ENCODE data around the gene GTF3C5. TPM values are rescaled to one million over a fixed set of nuclear protein-coding genes. Genes with fewer than 3 reads are reported as not detected.
"Not testable (repeated sequence)": the region's sequence is repeated elsewhere in the genome, so short reads cannot be mapped to it uniquely, and the experiment has no call there.

Gene GTF3C5
- total RNA-seq, 1 donor: 76.2 TPM

DNA sequence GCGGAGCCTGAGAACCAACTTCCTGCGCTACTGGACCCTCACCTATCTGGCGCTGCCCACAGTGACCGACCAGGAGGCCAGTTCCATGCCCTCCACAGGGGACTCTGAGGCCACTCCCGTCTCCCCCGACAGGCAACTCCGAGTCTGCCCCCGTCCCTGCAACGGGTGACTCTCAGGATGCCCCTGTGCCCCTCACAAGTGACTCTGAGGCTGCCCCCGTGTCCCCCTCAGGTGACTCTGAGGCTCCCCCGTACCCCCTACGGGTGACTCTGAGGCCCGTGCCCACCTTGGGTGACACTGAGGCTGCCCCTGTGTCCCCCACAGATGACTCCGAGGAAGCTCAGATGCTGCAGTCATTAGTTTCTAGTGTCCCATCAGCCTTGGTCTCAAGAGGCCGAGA lies 56.1 kb downstream of the GTF3C5 start:
- DNase-seq (ENCODE audit: low read depth in 2 of 3, low spot score in 2 of 3): no peak

DNA sequence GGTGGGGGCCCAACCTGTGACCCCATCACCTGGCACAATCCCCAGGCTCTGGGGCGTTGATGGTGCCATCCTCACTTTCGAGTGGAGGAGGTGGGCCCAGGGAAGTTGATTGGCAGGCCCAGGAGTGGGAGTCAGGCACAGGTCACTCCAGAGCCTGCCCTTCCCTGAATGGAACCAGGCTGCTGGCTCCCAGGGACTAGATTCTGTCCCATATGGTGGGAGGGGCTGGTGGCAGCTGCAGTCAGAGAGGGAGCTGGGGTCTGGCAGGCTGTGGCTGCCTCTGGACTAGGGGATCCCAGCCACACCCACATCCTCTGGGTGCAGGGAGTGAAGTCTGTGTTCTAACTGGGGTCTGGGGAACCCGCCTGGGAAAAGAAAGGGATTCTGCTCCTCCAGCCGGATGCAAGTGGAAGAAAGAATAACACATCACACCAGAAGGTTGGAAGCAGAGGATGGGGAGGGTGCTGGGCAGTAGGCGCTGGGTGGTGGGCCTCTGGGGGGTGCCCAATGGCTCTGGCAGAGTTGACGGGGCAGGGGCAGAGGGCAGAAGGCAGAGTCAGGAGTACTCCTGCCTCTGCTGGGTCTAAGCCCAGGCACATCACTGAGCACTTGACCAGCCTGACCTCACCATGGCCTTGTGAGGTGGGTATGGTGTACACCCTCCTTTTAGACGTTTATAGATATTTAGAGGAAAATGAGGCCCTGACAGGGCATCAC lies 56.8 kb downstream of the GTF3C5 start:
- no peak for DNase-seq (ENCODE audit: low read depth in 2 of 3, low spot score in 2 of 3)

DNA sequence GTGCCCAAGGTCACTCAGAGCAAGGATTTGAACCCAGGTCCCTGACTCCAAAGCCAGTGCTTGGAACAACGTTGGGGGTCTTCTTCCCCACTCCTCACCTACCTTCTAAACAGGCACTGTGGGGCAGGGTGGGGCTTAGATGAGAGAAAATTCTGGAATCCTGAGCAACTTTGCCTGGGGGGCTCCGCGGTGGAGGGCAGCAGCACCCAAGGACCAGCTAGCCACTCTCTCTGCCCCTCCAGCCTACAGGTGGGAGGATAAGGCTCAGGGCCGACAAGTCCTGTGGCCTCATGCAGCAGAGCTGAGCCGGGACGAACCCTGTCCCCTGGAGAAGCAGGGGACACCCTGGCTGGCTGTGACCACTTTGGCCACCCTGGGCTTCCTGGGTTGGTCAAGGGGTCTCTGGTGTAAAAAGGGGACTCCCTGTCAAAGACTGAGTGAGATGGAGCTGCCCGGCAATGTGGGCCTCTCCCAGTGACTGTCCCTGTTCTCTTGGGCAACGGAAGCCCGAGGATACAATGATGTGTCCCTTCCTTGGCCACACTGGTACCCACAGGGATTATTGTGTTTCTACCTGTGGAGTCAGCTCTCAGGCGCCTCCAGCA lies 57.5 kb downstream of the GTF3C5 start:
- no peak for DNase-seq (ENCODE audit: low read depth in 2 of 3, low spot score in 2 of 3)

DNA sequence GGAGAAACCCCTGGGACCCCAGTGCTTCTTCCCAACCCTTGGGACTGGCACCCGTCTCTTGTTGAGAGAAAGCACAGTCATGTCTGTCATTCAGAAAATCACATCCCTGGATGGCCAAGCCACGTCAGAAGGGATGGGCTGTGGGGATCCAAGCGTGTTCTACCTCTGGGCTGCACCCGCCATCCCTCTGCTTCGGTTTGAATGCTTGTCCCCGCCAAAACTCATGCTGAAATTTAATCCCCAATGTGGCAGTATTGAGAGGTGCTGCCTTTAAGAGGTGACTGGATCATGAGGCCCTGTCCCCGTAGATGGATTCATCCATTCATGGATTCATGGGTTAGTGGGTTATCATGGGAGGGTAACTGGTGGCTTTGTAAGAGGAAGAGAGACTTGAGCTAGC lies 58.0 kb downstream of the GTF3C5 start:
- no peak for DNase-seq (ENCODE audit: low read depth in 2 of 3, low spot score in 2 of 3)

DNA sequence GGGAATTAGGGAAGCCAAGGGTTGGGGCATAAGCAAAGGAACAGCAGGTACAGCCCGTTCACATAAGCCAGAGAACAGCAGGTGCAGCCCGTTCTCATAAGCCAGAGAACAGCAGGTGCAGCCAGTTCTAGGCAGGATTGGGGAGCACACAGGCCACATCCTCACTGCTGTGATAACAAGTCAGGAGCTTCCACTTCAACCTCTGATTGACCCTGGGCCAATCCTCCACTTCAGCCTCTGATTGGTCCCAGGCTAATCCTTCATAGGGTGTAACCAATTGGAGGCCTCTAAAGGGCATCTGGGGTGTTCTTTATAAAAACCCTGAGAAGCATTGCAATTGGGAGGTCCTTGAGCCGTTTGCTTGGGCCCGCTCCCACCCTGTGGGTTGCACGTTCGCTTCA lies 58.5 kb downstream of the GTF3C5 start:
- no peak for DNase-seq (ENCODE audit: low read depth in 2 of 3, low spot score in 2 of 3)

DNA sequence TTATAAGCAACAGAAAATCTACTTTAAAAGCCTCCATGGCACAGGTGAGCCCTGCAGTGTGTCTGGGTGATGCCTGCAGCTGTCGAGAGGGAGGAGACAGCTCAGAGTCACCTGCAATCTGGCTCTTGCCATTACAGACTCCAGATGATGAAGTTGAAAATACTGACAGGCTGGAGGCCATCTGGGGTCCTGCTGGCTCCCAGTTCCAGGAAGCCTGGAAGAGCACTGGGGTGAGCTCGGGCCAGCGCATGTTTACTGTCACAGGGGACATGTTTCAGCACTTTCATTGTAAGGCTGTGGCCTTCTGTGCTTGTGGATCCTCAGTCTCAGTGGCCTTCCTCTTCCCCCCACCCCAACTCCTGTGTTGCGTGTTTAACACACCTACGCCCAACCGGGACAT lies 59.4 kb downstream of the GTF3C5 start:
- no peak for DNase-seq (ENCODE audit: low read depth in 2 of 3, low spot score in 2 of 3)

DNA sequence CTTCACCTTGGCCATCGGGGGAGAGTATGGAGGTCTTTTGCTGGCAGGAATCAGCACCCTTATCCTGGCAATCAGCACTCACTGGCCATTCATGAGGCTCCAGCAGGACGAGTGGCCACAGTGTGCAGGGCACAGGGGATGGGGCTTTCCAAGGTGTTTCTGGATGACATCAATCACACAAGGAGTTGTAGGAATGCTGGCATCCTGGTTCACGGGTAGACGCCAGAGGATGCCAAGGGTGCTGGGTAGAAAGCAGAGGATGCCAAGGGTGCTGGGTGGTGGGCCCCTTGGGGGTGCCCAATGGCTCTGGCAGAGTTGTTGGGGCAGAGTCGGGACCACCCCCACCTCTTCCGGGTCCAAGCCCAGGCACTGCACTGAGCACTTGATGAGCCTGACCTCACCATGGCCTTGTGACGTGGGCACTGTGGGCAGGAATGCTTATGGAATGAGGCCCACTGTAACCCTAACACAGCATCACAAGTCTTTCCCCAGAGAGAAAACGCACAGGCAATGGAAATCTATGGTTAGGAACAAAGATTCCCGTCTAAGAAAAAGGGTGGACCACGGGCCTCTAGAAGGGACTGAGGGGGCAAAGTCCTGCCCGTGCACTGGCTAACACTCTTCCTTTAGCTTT lies 60.1 kb downstream of the GTF3C5 start:
- DNase-seq (ENCODE audit: low read depth in 2 of 3, low spot score in 2 of 3): no peak

DNA sequence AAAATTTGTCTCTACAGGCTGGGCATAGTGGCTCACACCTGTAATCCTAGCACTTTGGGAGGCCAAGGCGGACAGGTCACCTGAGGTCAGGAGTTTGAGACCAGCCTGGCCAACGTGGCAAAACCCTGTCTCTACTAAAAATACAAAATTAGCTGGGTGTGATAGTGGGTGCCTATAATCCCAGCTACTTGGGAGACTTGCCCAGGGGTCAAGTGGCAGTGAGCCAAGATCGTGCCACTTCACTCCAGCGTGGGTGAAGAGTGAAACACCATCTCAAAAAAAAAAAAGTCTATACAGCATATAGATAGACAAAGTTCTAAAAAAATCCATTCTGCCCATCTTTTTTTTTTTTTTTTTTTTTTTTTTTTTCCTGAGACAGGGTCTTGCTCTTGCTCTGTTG lies 63.6 kb downstream of the GTF3C5 start:
- not testable (repeated sequence) for DNase-seq (ENCODE audit: low read depth in 2 of 3, low spot score in 2 of 3)

DNA sequence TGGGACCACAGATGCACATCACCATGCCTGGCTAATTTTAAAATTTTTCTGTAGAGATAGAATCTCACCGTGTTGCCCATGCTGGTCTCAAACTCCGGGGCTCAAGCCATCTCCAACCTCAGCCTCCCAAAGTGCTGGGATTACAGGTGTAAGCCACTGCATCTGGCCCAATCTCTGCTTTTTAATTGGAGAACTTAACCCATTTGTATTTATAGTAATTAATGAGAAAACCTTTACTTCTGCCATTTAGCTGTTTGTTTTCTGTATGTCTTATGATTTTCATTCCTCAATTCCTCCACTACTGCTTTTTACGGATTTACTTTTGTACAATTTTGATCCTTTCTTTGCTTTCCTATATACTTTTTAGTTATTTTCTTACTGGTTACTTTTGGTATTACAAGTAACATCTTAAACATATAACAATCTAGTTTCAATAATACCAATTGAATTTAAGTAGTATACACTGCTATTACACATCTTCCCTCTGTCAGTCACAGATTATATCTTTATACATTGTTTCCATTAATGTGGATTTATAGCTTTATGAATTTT lies 64.1 kb downstream of the GTF3C5 start:
- DNase-seq (ENCODE audit: low read depth in 2 of 3, low spot score in 2 of 3): no peak

DNA sequence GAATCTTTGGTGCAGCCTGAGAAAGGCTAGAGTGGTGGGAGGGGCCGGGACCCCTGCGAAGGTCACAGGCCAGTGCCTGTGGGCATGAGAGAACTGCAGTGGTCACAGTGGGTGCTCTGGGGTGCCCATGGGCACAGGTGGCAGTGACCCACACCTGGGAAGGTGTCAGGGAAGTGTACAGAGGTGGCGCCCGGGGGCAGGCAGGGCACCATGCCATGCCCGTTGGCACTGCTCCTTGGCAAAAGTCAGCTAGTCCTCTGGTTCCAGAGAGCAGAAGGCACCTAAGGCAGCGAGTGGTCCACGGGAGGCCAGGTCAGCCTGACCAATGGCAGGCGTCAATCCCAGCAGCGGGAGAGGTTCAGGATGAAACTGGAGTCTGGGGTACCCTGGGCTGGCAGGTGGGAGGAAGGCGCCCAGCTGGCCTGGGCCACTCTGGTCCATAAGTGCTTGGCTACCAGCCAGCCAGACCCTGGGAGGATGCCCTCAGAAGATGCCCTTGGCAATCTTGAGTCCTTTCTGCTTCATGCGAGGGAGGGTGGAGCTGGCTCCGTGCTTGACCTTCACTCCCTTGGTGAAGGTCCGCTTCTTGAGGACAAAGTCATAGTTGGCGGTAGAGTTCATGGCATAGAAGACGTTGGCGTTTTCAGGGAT lies 67.4 kb downstream of the GTF3C5 start:
- DNase-seq (ENCODE audit: low read depth in 2 of 3, low spot score in 2 of 3): no peak

DNA sequence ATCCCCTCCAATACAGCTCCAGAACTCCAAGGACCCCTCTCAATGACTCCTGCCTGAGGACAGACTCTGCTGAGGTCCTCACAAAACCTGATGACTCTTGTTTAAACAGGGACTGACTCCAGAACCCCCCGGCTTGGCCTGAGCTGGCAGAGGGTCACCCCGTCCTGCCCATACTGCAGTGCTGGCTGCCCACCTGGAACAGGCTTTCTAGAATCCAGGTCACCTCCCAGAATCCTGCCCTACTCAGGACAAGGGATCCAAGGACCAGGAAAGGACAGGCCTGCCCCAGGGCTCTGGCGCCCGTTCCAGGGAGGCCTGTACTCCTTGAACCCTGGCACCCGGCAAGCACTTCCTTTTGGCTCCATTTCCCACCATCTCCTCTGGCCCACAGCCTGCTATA lies 68.1 kb downstream of the GTF3C5 start:
- no peak for DNase-seq (ENCODE audit: low read depth in 2 of 3, low spot score in 2 of 3)

DNA sequence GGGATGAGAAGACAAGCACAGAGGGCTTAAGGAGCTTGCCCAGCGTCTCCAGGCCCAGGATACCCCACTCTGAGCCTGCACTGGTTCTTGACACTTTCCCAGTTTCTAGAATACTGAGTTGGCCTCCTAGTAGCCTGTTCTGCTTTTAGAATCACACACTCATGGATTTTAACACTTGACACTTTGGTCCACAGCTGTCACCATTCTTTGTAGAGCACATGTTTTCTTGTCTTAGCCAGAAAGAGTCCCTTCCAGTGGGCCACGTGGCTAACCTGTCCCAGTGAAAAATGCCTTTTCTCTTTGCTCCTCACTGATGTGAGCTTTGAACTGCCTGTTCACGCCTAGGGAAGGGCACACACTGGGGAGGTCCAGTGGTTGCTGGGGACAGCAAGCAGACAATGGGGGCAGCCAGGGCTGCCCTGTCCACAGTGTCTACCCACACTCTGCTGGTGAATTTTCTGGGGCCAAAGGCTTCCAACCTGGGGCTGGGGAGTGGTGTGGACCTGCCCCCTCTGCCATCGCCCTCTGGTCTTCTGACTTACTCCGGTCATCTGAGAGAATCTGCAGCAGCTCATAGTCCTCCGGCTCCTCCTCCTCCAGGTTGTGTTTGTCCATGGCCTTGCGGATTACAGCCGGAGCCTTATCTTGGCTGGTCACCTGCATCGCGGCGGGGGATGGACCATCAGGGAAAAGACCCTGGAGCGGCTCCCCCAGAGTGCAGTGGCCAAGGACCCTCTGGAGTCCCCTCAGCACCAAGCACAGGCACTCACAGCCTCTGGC lies 69.1 kb downstream of the GTF3C5 start:
- DNase-seq (ENCODE audit: low read depth in 2 of 3, low spot score in 2 of 3): no peak

DNA sequence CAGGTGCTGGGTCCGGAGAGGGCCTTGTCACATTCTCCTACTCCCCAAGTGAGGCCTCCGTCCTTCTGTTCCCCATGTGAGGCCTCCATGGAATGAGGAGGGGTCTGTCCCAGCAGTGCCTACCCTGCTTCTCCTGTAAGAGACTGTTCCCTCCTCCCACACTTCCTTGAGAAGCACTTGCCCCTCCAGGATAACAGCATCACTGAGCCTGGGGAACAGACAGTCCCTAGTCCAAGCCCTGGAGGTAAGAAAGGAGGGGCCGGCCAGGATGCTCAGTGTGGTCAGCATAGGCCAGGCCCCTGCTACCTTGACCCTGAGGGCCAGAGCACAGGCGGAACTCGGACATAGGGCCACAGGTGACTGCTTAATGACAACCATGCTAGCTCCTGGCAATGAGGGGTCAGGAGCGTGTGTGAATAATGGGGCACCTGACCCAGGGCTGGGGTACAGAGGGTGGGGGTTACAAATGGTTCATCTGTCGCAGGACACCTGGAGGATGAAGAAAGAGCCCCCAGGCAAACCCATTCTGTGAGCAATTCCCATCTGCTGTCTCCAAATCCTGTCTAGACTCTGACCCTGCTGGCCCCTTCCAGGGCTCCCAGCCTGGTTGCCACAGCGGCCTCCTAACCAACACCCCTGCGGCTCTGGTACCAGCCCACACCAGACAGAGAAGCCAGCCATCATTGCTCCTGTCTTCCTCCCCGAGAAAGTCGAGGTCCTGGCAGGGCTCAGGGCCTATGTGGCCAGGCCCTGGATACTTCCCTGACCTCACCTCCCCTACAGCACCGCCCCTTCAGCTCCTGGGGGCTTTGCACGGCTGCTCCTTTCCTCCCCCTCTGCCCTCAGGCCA lies 69.9 kb downstream of the GTF3C5 start:
- no peak for DNase-seq (ENCODE audit: low read depth in 2 of 3, low spot score in 2 of 3)

DNA sequence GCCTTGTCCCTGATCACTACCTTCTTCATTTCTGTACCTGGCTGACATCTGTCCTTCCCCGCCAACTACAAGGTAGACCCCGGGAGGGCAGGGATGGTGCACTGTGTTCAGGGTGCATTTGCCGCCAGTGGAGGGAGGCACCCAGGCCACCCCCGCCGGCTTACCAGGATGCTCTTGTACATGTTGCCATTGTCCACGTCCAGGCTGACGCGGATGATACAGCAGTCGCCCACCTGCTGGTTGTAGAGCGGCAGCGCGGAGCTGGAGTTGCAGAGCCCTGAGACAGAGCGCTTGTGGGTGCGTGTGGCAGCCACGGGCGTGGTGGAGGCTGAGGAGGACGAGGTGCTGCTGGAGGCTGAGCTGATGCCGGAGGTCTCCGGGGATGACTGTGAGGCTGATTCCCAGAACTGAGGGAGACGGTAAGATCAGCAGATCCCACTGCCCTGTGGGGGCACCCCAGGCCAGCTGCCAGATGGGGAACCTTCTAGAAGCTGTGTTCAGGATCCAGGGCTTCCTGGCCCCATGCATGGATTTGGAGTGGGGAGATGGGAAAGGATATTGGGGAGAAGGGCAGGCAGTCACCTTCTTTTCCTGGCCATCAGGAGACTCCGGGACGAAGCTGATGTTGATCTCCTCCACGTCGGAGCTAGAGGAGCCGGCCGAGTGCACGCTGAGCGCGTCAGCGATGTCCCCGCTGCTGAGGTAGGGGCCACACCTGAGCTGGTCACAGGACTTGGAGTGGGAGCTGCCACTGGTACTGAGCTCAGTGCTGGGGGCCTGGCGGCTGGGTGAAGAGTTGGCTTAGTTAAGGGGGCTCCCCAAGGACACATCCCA lies 70.8 kb downstream of the GTF3C5 start:
- DNase-seq (ENCODE audit: low read depth in 2 of 3, low spot score in 2 of 3): no peak

DNA sequence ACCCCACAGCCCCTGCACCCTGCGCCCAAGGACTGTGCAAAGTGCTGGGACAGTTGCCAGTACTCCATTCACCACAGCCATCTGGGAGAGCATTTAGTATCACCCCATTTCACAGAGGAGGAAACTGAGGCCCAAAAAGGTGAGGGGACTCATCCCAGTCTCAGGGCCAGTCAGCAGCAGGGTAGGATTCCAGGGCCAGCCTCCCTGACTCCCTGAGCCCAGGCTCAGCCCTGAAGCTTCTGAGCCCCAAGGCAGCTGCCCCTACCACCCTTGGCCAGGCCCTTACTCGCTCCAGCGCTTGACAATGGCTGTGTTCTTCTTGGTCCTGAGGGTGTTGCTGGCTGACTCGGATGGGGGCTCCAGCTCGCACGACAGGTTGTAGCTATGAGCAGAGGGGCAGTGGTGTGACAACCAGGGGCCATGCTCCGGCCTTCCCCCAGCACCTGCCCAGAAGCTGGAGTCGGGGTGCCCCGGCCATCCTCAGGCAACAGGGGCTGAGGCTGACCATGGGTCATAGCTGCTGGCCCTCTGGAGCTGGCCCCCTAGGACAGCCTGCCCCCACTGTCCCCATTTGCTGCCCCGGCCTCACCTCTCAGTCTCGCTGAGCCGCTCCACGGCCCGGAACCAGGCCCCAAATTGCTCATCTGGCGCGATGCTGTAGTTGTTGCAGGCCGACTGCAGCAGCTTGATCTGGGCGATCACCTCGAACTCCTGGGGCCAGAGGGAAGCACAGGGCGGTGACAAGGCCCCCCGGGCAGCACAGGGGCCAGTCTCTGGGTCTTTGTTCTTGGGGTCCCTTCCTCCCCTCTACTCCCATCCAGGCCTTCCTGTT lies 71.6 kb downstream of the GTF3C5 start:
- no peak for DNase-seq (ENCODE audit: low read depth in 2 of 3, low spot score in 2 of 3)

DNA sequence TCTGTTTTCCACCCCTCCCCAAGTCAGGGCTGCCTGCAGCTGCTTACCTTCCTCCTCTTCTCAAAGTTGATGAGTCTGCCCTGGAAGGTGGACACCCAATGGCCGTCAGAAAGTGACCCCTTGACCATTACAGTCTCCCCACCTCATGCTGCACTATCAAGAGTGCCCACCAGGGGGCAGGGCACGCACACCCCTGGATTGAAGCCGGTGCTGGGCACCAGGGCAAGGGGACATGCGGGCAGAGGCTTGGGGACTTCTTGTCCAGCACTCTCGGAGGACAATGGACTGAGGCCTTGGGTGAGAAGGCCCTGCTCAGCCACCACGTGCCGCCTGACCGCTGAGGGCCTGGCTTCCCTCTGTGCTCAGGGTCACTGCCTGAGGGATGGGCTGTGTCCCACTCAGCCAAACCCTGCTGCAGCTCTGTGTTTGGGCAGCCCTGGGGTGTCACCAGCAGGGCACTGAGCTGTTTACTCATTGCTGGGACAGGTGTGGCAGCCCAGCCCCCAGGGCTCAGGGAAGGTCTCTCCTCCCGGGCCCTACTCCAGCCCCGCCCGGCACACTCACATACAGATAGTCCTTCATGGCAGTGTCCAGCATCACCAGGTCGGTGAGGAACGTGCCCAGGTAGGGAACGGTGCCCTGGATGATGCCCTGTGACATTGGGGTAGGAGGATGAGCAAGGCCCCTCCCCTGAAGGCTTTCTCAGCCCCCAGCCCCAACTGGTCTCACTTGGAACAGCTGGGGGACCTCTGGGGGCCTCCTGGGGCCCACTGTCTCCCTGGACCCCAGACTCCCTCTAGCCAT lies 72.6 kb downstream of the GTF3C5 start:
- DNase-seq (ENCODE audit: low read depth in 2 of 3, low spot score in 2 of 3): peak in 2 of 3 donors; percentile 46 to 54

DNA sequence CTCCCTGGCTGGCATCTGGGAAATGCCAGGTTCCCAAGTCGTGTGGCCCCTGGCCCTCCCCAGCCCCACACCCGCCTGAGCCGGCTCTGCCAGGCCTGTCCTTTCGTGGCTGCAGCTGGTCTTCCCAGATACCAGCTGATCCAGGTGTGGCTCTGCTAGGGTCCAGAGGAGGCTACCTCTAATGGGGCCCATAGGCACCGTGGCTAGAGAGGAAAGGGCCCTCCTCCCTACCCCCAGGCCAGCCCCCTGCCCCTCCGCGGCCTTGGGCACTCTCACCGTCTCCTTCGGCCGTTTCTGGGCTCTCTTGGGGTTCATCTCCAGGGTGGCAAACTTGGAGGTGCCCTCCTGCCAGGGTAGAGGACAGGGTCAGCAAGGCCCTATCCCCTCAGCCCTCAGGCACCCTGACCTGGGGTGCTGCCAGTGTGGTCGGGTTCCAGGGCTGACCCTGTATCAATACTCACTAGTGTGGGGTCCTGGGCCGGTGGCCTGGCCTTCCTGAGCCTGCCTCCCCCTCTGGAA lies 73.2 kb downstream of the GTF3C5 start:
- DNase-seq (ENCODE audit: low read depth in 2 of 3, low spot score in 2 of 3): no peak

Data from hematopoietic multipotent progenitor cell (in vitro differentiated cells).